Lower leg skin (tissue), 4 donors: ENCODE results near the gene SIK2. TPM values are rescaled to one million over a fixed set of nuclear protein-coding genes. Genes with fewer than 3 reads are reported as not detected.

ENCODE experiments used
- DNase-seq, 2 donors: peaks; one replicate each; pipeline ENCODE4 v3.0.0-alpha.2; 2019; ENCODE audit warnings: low spot score in 2 of 2
- H3K4me3 ChIP-seq: fragments of 200-600 bp; sonication (generic); 2 replicates; pipeline ENCODE4 v1.5.1; 2017; ENCODE audit warnings: mild to moderate bottlenecking, low read depth; ENCODE audit not compliant: poor library complexity, severe bottlenecking
- CTCF ChIP-seq, 3 donors: fragments of 450-650 bp; IDR thresholded peaks; one replicate each; pipeline ENCODE4 v1.5.1; 2016; ENCODE audit warnings: antibody characterized with exemption in 3 of 3, mild to moderate bottlenecking in 3 of 3, moderate library complexity in 2 of 3
- POLR2A ChIP-seq, 2 donors: fragments of 450-650 bp; IDR thresholded peaks; one replicate each; pipeline ENCODE4 v1.6.1; 2016 to 2017; ENCODE audit warnings: antibody characterized with exemption in 2 of 2, mild to moderate bottlenecking in 1 of 2, moderate library complexity in 1 of 2
- WGBS, 2 donors: methylation state at CpG; one replicate each; pipeline ENCODE4 v1.1.5; 2018; 5-methylcytosine and 5-hydroxymethylcytosine counted together
- intact Hi-C: fragments of 100-400 bp; cut with DNase I; formaldehyde crosslinking; loops from one replicate; pipeline ENCODE4 v1.15.0; 2023; ENCODE audit warnings: low total_unique reads
- total RNA-seq, 4 donors: library from RNA; depleted of rRNA; stranded (reverse); fragments of >200 nt; gene quantifications; one replicate each; pipeline ENCODE4 v1.1.0, GENCODE V29; 2016

The SIK2 gene
- total RNA-seq, 4 donors from 2014 or later, result 15.4 to 19.5 (median 18.9) TPM

GRCh38 chr11:111688013-111688412 is 85.8 kb downstream of the SIK2 start:
- no peak for TF ChIP-seq POLR2A (IDR thresholded peaks at IDR 0.05)
- TF ChIP-seq CTCF (IDR thresholded peaks at IDR 0.05), result no peak
- no peak overlapping the region for H3K4me3 ChIP-seq
- intact Hi-C loops, result no loop called here
- DNase-seq, result no peak
- whole genome bisulfite sequencing, 2 donors, result 95 to 96% methylated on average over 7 of the region's 7 CpGs

- 86 to 92% methylated on average over 2 of the region's 2 CpGs for WGBS, 2 donors
- H3K4me3 ChIP-seq, result no peak overlapping the region
- DNase-seq, result no peak
- no peak for TF ChIP-seq CTCF (IDR thresholded peaks at IDR 0.05)
- TF ChIP-seq POLR2A (IDR thresholded peaks at IDR 0.05), result no peak
- intact Hi-C loops, result no loop called here
Measured at GRCh38 chr11:111691176-111691575, 88.9 kb downstream of the SIK2 start.

GRCh38 chr11:111691741-111692140 is 89.5 kb downstream of the SIK2 start:
- TF ChIP-seq CTCF (IDR thresholded peaks at IDR 0.05) (no peak), POLR2A (IDR thresholded peaks at IDR 0.05) (no peak)
- DNase-seq, result no peak
- intact Hi-C loops, result no loop called here
- 78 to 89% methylated on average over 3 of the region's 3 CpGs for WGBS, 2 donors
- no peak overlapping the region for H3K4me3 ChIP-seq

- intact Hi-C loops, result no loop called here
- DNase-seq, result no peak
- no peak overlapping the region for H3K4me3 ChIP-seq
- no peak for TF ChIP-seq CTCF (IDR thresholded peaks at IDR 0.05)
- no peak for TF ChIP-seq POLR2A (IDR thresholded peaks at IDR 0.05)
- WGBS, 2 donors, result 95% methylated on average over 6 of the region's 6 CpGs
Measured at GRCh38 chr11:111693224-111693937, 91.1 kb downstream of the SIK2 start.

GRCh38 chr11:111694851-111695250 is 92.6 kb downstream of the SIK2 start:
- TF ChIP-seq CTCF (IDR thresholded peaks at IDR 0.05), result no peak
- 59% methylated on average over 4 of the region's 4 CpGs for WGBS, 2 donors
- intact Hi-C loops, result no loop called here
- no peak overlapping the region for H3K4me3 ChIP-seq
- no peak for DNase-seq

- WGBS, 2 donors, result 56 to 63% methylated on average over 1 of the region's 1 CpG
- no peak for TF ChIP-seq CTCF (IDR thresholded peaks at IDR 0.05)
- TF ChIP-seq POLR2A (IDR thresholded peaks at IDR 0.05), result no peak
- intact Hi-C loops, result no loop called here
- DNase-seq, result no peak
- H3K4me3 ChIP-seq, result no peak overlapping the region
Measured at GRCh38 chr11:111696556-111696955, 94.3 kb downstream of the SIK2 start.
